ENCODE results near the gene SLC7A14.
A peak's percentile ranks its signal among the peaks of the same experiment; 100 is the strongest.

Gene SLC7A14

GRCh38 chr3:170585937-170586310 is at the start of gene SLC7A14:
SLC7A14 (minus strand) TSS chr3:170586075; CDS start chr3:170526936, 59,139 bp downstream.
- peak; percentile 86 for DNase-seq

- no peak for DNase-seq
Observed at GRCh38 chr3:170635385-170635735, 49.5 kb upstream of the SLC7A14 start.

GRCh38 chr3:170634663-170635384 is 48.9 kb upstream of the SLC7A14 start:
- DNase-seq, result no peak

- no peak for DNase-seq
Observed at GRCh38 chr3:170633573-170633972, 47.7 kb upstream of the SLC7A14 start.

GRCh38 chr3:170632780-170633179 is 46.9 kb upstream of the SLC7A14 start:
- DNase-seq, result no peak

- DNase-seq, result no peak
Observed at GRCh38 chr3:170631755-170632488, 46.0 kb upstream of the SLC7A14 start.

- DNase-seq, result no peak
Observed at GRCh38 chr3:170623524-170623923, 37.6 kb upstream of the SLC7A14 start.

GRCh38 chr3:170622369-170623159 is 36.7 kb upstream of the SLC7A14 start:
- DNase-seq, result no peak

- DNase-seq, result no peak
Observed at GRCh38 chr3:170621256-170621655, 35.4 kb upstream of the SLC7A14 start.

- no peak for DNase-seq
Observed at GRCh38 chr3:170614214-170614966, 28.5 kb upstream of the SLC7A14 start.

- no peak for DNase-seq
Observed at GRCh38 chr3:170611751-170612150, 25.9 kb upstream of the SLC7A14 start.

GRCh38 chr3:170610321-170610884 is 24.5 kb upstream of the SLC7A14 start:
- DNase-seq, result no peak

- no peak for DNase-seq
Observed at GRCh38 chr3:170608475-170608874, 22.6 kb upstream of the SLC7A14 start.

GRCh38 chr3:170606675-170607074 is 20.8 kb upstream of the SLC7A14 start:
- no peak for DNase-seq

- no peak for DNase-seq
Observed at GRCh38 chr3:170605490-170605889, 19.6 kb upstream of the SLC7A14 start.

- DNase-seq, result no peak
Observed at GRCh38 chr3:170603770-170604510, 18.1 kb upstream of the SLC7A14 start.

GRCh38 chr3:170602556-170602955 is 16.7 kb upstream of the SLC7A14 start:
- no peak for DNase-seq

GRCh38 chr3:170600005-170600624 is 14.2 kb upstream of the SLC7A14 start:
- no peak for DNase-seq

GRCh38 chr3:170599091-170599490 is 13.2 kb upstream of the SLC7A14 start:
- DNase-seq, result no peak

GRCh38 chr3:170598091-170598502 is 12.2 kb upstream of the SLC7A14 start:
- no peak for DNase-seq

GRCh38 chr3:170594528-170594927 is 8.7 kb upstream of the SLC7A14 start:
- no peak for DNase-seq

Data from NCI-H1436 (cell line).